Cardiac fibroblast (primary cell): ENCODE results near the gene CCDC24.

Experiments used
- DNase-seq, 2 donors: peaks; one replicate each; pipeline versions ENCODE4 v3.0.0 to v3.0.0-alpha.2; 2010; ENCODE audit warnings: low read depth in 2 of 2
- H3K4me3 ChIP-seq, 2 donors: replicated peaks in 1 of 2; 1 replicate in 1 of 2; 2 replicates in 1 of 2; pipeline ENCODE4 v1.5.1; 2011; ENCODE audit warnings: low read depth in 2 of 2, low read length in 2 of 2, mild to moderate bottlenecking in 2 of 2, moderate library complexity in 1 of 2
- CTCF ChIP-seq: IDR thresholded peaks from one replicate; pipeline ENCODE4 v1.5.1; 2011; ENCODE audit warnings: low read depth, mild to moderate bottlenecking, low read length, inconsistent platforms

CCDC24 gene

GRCh38 chr1:43963006-43963405 is 28.4 kb upstream of the CCDC24 start:
- TF ChIP-seq CTCF: no peak
- no peak for DNase-seq
- no peak overlapping the region for H3K4me3 ChIP-seq

DNA sequence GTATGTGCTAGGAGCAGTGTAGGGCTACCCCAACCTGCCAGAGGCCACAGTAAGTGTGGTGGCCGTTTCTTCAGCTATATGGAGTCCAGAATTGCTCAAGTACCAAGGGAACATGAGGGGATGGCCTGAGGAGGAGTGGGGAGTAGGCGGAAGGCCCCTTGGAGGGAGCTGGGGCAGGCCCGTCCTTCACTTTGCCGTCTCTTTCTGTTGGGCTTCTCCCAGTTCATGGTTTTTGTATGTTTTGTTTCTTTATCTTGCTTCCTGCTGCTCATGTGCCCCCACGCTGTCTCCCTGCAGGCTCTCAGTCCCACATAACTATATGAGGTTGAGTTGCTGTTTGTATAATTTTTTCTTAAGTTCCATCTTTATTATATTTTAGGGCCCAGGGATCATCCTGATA is 27.5 kb upstream of the CCDC24 start:
- no peak for TF ChIP-seq CTCF
- DNase-seq: no peak
- no peak overlapping the region for H3K4me3 ChIP-seq

GRCh38 chr1:43965316-43965715 is 26.1 kb upstream of the CCDC24 start:
- no peak for TF ChIP-seq CTCF
- H3K4me3 ChIP-seq: no peak overlapping the region

GRCh38 chr1:43968348-43968948 is 23.0 kb upstream of the CCDC24 start:
- TF ChIP-seq CTCF: no peak
- H3K4me3 ChIP-seq: no peak overlapping the region
- peak; percentile 39 to 49 for DNase-seq

More at GRCh38 chr1:43965316-43965715, 26.1 kb upstream of the CCDC24 start:
- DNase-seq: no peak

- TF ChIP-seq CTCF: no peak
- no peak for DNase-seq
- no peak overlapping the region for H3K4me3 ChIP-seq
These were observed 22.0 kb upstream of the CCDC24 start for GRCh38 chr1:43969416-43969745.

- peak; percentile 97 to 98 for DNase-seq
- TF ChIP-seq CTCF: peak; percentile 5
- H3K4me3 ChIP-seq: peak within 1 kb of the TSS; percentile 92 to 94
These were observed 21.5 kb upstream of the CCDC24 start, which contains the start of gene DPH2 for GRCh38 chr1:43969746-43970466. Gene DPH2, plus strand, starts transcription at chr1:43970010. Its CDS starts 166 bp downstream, at chr1:43970176.
